ENCODE results near the gene TNFRSF18. TPM values are rescaled to one million over a fixed set of nuclear protein-coding genes. Genes with fewer than 3 reads are reported as not detected.

TNFRSF18 gene
- total and polyA plus RNA-seq, 2 donors (not counting 1 experiment from before 2014, with no cell fraction given) = 10.1 to 33.5 TPM

DNA sequence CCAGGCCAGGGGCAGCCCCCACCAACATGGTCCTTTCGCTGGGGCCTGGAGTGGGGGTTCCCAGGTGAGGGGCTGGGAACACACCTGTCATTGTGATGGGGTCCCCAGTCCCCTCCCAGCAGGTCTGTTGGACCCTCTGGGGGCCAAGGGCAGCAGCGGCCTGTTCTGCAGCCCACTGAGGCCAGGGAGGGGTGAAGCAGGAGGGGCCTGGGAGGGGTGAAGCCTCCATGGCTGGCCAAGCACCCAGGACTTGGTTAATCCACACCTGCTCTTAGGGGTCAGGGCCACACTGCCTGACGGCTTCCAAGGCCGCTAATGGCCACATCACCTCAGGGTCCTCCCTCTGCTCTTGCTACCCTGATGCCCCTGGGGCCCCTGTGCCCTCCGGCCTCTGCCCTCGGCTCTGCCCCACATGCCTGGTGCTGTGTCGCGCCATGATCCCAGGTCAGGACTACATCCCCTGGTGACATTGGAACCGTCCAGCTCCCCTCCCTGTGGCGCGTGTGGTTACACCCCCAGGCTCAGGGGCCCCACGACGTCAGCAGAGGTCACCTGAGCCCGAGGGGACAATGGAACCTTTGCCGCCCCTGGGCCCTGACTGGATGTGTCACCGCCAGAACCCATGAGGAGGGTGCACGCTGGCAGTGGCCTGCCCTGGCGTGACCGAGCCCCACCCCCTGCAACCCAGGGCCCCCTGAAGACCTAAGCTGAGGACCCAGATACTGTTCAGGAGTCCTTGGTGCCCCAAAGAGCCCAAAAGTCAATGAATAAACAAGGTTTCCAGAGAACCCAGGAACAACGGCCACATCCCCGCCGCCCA, 7.0 kb downstream of the TNFRSF18 start:
- no peaks in the 10 kb centered on the region for H3K27me3 Mint-ChIP-seq
- ATAC-seq (ENCODE audit: low read depth) (no peak), DNase-seq (peak; percentile 29)
- Histone ChIP-seq H2AFZ (ENCODE audit: insufficient read depth, low read depth, low read length, poor library complexity, severe bottlenecking) (no peak overlapping the region), H3K4me2 (replicated peaks; ENCODE audit: low read depth, low read length, poor library complexity, severe bottlenecking) (no peak overlapping the region), H3K27me3 (replicated peaks in 1 of 4; ENCODE audit: control extremely low read depth in 1 of 4, control insufficient read depth in 3 of 4, insufficient read depth in 4 of 4, low read length in 3 of 4) (peaks cover 0 to 10% (median 5%) of the 10 kb centered on the region in 4 experiments), H3K9ac (ENCODE audit: low read length) (no peak overlapping the region), H4K20me1 (ENCODE audit: control insufficient read depth, insufficient read depth, low read length, poor library complexity, severe bottlenecking) (no peaks in the 10 kb centered on the region), H3K9me3 (ENCODE audit: control extremely low read depth in 1 of 3, control insufficient read depth in 2 of 3, insufficient read depth in 1 of 3, low read length in 2 of 3) (peaks cover 1 to 14% (median 5%) of the 10 kb centered on the region in 3 donors), H3K4me1 (ENCODE audit: control insufficient read depth in 2 of 2, insufficient read depth in 2 of 2, low read length in 2 of 2) (peaks cover 5 to 7% of the 10 kb centered on the region in 2 donors), H3K79me2 (ENCODE audit: control insufficient read depth, insufficient read depth, low read length) (no peaks in the 10 kb centered on the region), H3K36me3 (replicated peaks in 1 of 2; ENCODE audit: control extremely low read depth in 1 of 2, control insufficient read depth in 1 of 2, extremely low read depth in 1 of 2, insufficient read depth in 2 of 2, low read length in 1 of 2) (no peaks in the 10 kb centered on the region), H3K27ac (ENCODE audit: low read length in 2 of 2) (no peak overlapping the region), H3K4me3 (ENCODE audit: control extremely low read depth in 1 of 5, extremely low read depth in 1 of 5, insufficient read depth in 1 of 5, low read depth in 2 of 5, low read length in 4 of 5) (no peak overlapping the region)
- no peak for TF ChIP-seq EZH2 (IDR thresholded peaks at IDR 0.05; ENCODE audit: borderline replicate concordance, insufficient read depth, low read depth, low read length, poor library complexity, severe bottlenecking)
- TF ChIP-seq, protein P1, sequence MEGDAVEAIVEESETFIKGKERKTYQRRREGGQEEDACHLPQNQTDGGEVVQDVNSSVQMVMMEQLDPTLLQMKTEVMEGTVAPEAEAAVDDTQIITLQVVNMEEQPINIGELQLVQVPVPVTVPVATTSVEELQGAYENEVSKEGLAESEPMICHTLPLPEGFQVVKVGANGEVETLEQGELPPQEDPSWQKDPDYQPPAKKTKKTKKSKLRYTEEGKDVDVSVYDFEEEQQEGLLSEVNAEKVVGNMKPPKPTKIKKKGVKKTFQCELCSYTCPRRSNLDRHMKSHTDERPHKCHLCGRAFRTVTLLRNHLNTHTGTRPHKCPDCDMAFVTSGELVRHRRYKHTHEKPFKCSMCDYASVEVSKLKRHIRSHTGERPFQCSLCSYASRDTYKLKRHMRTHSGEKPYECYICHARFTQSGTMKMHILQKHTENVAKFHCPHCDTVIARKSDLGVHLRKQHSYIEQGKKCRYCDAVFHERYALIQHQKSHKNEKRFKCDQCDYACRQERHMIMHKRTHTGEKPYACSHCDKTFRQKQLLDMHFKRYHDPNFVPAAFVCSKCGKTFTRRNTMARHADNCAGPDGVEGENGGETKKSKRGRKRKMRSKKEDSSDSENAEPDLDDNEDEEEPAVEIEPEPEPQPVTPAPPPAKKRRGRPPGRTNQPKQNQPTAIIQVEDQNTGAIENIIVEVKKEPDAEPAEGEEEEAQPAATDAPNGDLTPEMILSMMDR (IDR thresholded peaks at IDR 0.05) = no peak
- peak overlapping the region; percentile 60 for H3K4me3 Mint-ChIP-seq
- H3K4me1 Mint-ChIP-seq = peaks cover 8% of the 10 kb centered on the region
- WGBS (ENCODE audit: insufficient coverage) = 92% methylated on average over 21 of the region's 22 CpGs
- H3K9me3 Mint-ChIP-seq (ENCODE audit: insufficient read depth) = peaks cover 5% of the 10 kb centered on the region
- H3K27ac Mint-ChIP-seq = peak overlapping the region; percentile 50
- POLR2A ChIA-PET = no interaction called here
- CTCF ChIA-PET = interaction anchor here (0.6 kb wide), 1 partner anchor 95 kb away, joined by 3 read pairs; no protein-coding TSS in a partner anchor
- intact Hi-C loops (cut with micrococcal nuclease) = no loop called here
